ENCODE data around the gene HSP90AB1.

The HSP90AB1 gene

DNA sequence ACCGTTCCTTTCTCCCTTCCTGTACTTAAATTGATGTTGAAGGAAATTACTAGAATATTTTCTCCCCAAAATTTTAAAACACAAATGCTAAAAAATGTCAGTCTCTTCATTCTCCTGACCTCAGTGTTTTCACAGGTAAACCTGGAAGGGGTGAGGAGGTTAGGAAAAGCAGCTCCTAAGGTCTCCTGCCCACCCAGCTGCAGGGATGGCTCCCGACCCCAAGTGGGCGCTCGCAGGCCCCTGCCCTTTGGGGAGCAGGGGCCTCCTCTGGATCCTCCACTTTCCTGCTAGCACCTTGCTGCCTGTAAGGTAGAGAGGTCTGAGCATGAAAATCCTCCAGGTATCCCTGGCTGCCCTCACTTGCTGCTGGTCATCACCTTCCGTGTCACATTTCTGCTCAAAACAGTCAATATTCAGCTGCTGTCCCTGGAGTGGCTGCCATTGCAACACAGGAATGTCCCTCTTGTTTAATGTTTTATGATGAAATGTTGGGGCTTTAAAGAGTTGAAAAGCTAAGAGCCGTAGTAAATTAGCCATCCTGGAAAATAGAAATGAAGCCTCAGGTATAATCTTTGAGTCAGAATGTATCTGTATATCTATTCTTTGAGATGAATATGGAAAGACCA, 10.9 kb upstream of the HSP90AB1 start:
- DNase-seq = no peak

DNA sequence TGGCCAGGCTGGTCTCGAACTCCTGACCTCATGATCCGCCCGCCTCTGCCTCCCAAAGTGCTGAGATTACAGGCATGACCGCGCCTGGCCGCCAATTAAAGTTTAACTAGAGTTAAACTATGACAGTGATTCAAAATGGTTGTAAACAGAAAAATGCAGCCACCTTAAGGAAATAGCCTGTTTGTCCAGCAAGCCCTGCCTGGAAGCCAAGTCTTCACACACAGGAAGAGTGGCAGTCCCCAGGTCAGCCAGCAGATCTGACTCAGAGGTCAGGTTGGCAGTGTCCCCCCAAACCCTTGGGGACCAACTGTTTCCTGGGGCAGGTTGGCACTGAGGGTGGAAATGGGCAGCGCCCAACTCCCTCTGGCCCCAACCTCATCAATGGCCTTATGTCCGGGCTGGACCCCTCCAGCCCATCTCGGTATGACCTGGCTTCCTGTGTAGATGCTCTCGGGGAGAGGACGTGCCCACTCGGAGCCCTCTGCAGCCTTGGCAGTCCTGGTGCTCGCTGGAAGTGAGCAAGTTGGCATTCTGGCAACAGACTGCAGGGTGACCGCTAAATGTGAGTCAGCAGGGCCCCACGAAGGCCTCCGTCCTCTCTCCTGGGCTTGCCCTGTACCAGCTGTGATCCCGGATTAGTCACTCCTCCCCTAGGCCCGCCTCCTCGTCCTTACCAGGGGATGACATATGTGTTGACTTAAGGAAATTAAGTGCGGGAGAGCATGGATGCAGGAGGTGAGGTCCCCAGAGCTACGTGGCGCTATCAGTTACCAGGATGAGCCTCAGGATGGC, 9.7 kb upstream of the HSP90AB1 start:
- DNase-seq = peak; percentile 96

DNA sequence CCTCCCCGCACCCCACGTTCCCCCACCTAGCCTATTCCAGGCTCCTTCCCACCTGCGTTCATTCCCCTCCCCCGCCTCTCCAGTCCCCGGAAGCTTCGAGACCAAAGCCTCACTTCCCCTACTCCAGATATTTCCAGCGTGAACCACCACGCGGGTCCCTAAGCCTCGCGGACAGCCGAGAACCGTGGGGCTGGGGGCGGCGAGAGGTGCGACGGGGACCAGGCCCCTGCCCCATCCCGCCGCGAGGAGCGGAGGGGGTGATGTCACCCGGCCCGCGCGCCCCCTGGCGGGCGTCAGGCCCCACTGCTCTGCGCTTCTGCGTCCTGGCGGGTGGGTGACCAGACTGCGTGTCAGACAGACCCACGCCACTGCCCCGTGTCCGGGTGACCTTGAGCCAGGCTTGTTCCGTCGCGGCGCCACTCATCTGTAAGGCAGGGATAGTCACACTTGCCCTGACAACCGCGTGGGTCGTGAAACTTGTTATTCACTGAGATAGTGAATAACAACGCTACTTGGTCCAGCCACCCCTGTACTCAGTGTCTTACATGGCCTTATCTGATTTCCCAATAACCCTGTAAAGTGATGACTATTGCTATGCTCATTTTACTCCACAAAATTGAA, 9.0 kb upstream of the HSP90AB1 start:
- peak; percentile 59 for DNase-seq

DNA sequence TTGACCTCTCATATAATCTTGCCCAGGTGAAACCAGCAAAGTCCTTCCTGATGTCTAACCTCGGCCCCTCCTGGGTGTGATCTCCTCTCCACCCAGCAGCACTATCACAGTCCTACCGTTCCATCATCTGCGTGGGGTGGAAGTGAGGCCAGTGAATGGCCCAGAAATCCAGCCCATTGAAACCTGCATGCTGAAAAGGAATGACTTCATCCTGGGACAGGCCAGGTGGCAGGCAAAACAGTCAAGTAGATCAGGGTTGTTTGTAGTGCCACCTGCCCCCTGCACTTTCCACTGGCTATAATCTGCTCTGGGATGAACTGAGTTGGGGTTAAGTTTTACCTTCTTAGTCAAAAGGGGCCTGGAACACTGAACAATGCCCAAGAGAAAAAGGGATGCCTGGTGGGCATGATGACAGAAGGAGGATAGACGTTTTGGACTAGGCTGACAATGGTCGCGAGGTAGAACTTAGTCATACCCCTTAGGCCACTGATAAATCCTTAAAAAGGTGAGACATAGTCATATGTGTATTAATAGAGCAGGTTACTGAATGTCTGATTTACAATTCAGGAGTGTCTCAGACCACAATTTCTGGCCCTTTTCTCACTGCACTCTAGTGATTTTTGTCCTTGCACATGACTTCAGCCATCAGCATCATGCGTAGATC, 8.1 kb upstream of the HSP90AB1 start:
- DNase-seq = no peak

DNA sequence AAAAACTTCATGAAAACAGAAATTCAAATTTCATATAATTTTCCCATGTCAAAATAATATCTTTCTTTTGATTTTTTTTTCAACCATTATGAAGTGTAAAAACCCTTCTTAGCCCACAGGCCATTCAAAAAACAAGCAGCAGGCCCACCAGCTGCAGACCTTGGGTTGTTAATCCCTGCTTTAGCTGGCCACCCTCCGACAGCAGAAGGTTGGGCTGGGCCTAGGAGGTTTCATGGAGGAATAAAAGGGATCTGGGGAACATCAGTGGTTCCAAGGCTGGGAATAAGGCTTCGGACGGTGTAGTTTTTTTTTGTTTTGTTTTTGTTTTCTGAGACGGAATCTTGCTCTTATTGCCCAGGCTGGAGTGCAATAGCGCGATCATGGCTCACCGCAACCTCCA, 3.6 kb upstream of the HSP90AB1 start:
- no peak for DNase-seq

DNA sequence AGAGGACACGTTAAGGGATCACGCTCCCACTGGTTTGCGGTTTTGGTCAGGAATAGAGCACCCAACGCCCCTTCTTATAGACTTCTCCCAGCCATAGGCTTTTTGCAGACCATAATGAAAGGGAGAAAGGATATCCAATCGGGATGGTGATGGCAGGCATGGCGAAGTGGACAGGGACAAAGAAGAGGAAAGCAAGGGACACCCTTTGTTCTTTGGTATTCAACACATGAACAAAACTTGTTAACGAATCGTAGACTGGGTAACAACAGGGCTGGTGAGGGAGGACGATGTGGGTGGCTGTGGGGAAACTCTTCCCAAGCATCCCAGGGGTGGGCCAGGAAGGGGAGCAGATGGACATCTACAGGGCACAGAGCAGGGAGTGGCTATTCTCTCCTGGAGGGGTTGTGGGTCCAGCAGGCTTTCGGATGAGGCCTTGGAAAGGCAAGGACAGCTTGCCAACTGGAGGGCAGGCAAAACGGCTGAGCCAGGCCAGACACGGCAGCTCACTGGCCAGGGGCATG, 1.4 kb upstream of the HSP90AB1 start:
- DNase-seq = no peak

DNA sequence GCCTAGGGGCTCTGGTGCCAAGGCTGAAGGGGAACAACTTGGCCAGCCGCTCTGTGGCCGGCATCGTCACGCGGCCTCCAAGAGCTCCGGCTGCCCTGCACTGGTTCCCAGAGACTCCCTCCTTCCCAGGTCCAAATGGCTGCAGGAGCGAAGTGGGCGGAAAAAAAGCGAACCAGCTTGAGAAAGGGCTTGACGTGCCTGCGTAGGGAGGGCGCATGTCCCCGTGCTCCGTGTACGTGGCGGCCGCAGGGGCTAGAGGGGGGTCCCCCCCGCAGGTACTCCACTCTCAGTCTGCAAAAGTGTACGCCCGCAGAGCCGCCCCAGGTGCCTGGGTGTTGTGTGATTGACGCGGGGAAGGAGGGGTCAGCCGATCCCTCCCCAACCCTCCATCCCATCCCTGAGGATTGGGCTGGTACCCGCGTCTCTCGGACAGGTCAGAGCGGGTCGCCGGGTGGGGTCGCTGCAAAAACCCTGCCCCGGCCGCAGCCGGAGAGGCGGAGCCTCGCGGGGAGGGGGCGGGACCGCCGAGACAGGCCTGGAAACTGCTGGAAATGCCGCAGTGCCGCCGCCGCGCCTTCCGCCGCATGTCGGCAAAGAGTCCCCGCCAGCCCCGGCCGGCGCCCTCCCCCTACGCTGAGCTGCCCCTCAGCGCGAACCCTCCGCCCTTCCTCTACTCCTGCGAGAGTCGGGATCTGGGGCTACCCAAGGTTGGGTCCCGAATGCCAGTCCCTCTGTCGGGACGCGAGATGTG, 814 bp upstream of the HSP90AB1 start:
- DNase-seq = peak; percentile 95

DNA sequence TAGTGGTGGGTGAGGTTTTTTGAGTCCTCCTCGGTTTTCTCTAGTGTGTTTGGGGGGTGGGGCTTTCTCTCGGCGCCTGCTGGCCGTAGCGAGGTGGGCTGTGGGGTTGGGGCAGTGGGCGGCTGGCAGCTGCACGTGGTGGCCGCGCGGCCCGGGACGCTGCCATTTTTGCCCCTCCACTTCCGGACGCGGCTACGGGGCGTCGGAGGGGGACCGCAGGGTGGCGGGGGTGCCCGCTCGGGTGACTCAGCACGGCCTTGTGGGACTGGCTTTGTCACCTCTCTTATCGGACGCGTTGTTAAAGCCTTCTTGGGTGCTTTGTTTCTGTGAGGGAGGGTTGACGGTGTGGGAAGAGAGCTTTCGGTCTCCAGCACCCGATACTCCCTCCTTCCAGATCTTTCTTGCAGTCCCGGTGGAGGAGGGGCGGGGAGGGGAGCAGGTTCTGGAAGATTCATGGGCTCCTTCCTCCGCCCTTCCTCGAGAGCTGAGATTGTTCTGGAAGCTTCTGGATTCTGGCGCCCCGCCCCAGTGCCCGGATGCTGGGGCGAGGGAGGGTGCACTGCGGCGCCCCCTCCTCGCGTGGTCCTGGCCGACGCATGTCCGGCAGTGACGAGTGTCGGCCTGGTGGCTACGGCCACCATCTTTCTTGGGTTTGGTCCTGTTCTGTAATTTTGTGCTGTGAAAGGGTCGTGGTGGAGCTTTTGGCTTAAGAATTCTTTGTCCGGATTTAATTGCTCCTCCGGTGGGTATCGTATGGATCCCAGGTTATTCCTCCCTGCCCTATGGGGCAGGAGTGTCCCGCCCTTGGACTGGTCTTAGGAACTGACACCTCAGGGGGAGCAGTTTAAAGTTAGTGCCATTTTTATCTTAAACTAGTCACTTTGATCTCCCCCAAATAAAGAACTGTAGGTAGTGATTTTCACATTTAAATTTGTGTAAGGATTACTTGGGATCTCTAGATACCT, 719 bp downstream of the HSP90AB1 start:
- DNase-seq = no peak

DNA sequence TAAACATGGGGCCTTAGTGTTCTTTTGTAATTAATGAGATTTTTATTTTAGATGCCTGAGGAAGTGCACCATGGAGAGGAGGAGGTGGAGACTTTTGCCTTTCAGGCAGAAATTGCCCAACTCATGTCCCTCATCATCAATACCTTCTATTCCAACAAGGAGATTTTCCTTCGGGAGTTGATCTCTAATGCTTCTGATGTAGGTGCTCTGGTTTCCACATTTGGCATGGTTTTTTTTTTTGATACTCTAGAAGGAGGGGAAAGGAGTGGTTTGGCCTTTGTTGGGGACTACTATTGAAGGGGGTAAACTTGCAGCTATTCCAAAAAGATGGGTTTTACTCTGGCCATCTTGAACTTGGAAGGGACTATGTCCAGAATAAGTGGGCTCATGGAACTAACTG, 1.7 kb downstream of the HSP90AB1 start:
- DNase-seq = no peak

DNA sequence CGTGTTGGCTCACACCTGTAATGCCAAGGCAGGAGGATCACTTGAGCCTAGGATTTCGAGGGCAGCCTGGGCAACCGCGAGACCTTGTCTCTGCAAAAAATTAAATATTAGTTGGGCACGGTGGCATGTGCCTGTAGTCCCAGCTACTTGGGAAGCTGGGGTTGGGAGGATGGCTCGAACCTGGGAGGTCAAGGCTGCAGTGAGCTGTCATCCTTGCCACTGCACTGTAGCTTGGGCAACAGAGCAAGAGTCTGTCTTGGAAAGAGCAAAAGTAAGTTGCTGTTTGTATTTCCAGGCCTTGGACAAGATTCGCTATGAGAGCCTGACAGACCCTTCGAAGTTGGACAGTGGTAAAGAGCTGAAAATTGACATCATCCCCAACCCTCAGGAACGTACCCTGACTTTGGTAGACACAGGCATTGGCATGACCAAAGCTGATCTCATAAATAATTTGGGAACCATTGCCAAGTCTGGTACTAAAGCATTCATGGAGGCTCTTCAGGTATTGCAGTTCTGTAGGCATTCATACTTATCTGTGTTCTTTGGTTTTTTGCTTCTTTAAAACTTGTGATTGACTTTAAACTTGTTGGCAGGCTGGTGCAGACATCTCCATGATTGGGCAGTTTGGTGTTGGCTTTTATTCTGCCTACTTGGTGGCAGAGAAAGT, 2.3 kb downstream of the HSP90AB1 start:
- DNase-seq = no peak

DNA sequence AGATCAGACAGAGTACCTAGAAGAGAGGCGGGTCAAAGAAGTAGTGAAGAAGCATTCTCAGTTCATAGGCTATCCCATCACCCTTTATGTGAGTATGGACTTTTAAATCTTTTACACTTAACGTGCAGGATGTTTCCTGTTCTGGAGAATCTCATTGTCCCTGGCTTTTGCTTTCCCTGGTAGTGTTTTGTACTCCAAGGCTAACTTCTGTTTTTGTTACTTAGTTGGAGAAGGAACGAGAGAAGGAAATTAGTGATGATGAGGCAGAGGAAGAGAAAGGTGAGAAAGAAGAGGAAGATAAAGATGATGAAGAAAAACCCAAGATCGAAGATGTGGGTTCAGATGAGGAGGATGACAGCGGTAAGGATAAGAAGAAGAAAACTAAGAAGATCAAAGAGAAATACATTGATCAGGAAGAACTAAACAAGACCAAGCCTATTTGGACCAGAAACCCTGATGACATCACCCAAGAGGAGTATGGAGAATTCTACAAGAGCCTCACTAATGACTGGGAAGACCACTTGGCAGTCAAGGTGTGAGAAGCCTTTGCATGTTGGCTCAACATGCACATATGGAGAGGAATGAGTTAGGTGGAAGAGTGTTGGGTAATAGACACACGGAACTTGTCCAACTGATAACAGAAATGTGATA, 3.3 kb downstream of the HSP90AB1 start:
- DNase-seq = no peak

DNA sequence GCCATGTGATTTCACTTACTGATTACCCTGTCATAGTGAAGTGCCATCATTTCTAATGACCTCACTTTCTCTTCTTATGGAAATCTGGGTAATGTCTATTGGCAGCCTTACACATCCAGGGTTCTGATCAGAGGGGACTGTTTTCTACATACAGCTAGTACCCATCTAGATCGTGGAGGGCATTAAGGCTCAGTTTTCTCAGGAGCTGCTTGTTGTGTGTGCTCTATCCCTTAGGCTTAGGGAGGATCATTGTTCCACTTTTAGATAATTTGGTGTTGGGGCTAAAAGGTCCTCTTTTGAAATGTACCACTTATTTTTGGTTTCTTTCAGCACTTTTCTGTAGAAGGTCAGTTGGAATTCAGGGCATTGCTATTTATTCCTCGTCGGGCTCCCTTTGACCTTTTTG, 3.8 kb downstream of the HSP90AB1 start:
- DNase-seq = no peak

DNA sequence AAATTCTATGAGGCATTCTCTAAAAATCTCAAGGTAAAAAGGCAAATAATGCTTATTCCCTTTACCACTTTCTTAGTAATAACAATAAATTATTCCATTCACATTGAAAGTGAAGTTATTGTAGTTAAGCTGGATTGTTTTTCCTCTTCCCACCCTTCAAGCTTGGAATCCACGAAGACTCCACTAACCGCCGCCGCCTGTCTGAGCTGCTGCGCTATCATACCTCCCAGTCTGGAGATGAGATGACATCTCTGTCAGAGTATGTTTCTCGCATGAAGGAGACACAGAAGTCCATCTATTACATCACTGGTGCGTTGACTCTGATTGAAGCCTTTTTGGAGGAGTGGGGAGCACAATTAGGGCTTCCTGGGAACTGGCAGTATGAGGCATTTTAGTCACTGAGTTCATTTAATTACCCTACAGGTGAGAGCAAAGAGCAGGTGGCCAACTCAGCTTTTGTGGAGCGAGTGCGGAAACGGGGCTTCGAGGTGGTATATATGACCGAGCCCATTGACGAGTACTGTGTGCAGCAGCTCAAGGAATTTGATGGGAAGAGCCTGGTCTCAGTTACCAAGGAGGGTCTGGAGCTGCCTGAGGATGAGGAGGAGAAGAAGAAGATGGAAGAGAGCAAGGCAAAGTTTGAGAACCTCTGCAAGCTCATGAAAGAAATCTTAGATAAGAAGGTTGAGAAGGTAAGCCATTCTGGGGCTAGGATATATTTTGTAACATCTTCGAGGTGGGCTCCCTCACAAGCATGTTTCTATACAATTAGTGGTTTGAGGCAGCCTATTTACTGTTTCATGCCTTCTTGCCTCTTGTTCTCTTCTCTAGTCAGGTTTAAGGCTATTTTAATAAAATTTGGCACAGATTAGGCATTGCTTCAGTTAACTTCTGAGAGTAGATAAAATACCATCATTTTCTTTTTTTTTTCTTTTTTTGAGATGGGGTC, 4.9 kb downstream of the HSP90AB1 start:
- no peak for DNase-seq

DNA sequence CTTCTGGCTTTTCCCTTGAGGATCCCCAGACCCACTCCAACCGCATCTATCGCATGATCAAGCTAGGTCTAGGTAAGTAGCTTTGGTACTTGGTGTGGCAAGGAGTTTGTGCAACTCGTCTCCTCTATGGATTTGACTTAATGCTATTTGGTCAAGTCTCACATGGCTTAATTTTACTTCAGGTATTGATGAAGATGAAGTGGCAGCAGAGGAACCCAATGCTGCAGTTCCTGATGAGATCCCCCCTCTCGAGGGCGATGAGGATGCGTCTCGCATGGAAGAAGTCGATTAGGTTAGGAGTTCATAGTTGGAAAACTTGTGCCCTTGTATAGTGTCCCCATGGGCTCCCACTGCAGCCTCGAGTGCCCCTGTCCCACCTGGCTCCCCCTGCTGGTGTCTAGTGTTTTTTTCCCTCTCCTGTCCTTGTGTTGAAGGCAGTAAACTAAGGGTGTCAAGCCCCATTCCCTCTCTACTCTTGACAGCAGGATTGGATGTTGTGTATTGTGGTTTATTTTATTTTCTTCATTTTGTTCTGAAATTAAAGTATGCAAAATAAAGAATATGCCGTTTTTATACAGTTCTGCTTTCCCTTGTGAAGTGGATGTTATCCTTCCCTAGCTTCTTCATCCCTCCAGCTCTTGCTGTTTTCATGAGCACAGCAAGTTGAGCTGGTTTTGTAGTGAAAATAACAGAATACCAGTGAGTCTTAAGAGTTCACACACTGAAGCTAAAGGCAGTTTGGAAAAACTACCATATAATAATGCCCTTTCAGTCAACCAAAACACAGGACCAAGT, 6.6 kb downstream of the HSP90AB1 start:
- no peak for DNase-seq

DNA sequence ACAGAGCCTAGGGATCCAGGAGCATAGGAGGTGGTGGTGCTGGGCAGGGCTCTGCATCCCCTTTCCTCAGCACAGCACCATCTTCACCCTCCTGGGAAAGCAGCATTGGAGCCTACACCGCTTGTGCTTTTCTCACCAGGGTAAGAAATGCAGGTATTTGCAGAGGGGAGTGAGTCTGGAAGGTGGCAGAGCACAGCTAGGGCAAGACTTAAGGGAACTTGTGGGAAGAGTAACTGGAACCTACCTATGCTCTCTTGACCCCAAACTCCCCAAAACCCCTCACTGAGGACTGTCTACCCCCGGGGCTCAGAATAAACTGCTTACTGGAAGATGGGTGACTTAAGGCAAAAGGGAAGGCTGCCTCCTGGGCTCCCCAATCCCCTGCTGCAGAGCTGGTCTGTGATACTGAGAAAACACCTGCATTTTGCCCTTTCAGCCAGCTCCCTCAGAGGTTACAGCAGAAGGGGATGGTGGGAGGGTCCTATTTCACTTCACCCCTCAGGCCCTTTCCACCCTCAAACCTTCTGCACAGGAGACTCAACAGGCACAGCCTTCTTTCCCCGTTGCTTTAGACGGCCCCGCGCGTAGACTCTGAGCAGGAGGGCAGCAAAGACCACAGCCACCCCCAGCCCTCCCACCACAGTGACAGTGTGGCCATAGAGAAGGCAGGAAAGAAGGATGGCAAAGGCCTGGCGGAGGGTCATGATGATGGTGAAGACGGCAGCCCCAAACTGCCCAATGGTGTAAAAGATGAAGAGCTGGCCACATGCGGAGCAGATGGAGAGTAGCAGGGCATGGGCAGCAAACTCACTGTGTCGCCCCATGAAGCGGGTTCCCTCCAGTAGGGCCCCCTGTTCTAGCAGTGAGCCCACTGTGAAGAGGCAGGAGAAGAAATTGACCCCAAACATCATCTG, 7.5 kb downstream of the HSP90AB1 start:
- DNase-seq = no peak

DNA sequence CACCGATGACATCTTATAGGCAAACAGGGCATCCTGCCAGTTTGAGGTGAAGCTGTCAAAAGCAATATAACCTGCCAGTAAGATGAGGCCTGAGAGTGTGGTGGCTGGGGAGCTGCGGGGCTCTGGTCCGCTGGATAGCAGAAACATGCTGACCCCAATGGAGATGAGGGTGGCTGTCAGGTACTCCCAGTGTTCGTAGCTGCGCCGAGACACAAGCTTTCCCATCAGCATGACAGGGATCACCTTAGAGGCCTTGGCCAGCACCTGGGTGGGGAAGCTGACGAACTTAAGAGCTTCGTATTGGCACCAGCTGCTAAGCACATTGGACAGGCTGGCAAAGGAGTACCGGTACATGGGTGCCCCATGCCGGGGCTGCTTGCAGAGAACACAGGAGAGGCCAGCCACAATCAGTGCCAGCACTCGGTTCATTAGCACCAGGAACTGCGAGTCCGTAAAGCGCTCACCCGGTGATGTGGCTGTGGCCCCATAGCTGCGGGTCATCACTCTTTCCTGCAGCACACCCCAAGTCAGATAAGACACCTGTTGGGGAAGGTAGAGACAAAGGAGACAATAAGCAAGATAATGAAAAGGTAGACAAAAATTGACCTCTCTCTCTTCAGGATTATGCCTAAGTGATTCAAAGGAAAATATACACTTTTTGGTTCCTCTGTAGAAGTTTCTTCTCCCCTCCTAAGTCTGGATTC, 8.4 kb downstream of the HSP90AB1 start:
- no peak for DNase-seq

Measured in NCI-H510A (cell line).